Measurements from ENCODE around the gene DOK4. TPM values are rescaled to one million over a fixed set of nuclear protein-coding genes. Genes with fewer than 3 reads are reported as not detected.

Gene DOK4
- total RNA-seq (2021; ENCODE audit: unreplicated experiment) = 14.4 TPM
- polyA plus RNA-seq (2012) = 14.7 and 17.3 TPM in 2 replicates
- Bru-seq, nascent RNA = percentile 40 among the genes with signal in this experiment
- percentile 66 among the genes with signal in this experiment for BruChase-seq, experiment 1, labeled RNA remaining after a 6-hour chase
- percentile 51 among the genes with signal in this experiment for BruChase-seq, experiment 2, labeled RNA remaining after a 2-hour chase
- long read RNA-seq, transcript DOK4-201 (9 exons, 2,772 nt) = major isoform, 19 of 54 reads
- long read RNA-seq, transcript DOK4-218 (8 exons, 1,848 nt) = minor isoform, 6 of 54 reads
- long read RNA-seq, partial matches to known transcripts = 9 of 54 reads
- long read RNA-seq, other reads (novel, unspliced or antisense) = 18 of 54 reads

GRCh38 chr16:57485916-57486857 lies at the start of gene DOK4:
Gene DOK4 (minus strand): TSS chr16:57486493. CDS start chr16:57479507, 6,986 bp downstream.
- Histone ChIP-seq H3K4me2 (ENCODE audit: low read length) (peak within 1 kb of the TSS; percentile 95), H2AFZ (ENCODE audit: low read depth, low read length, poor library complexity, severe bottlenecking) (peak within 1 kb of the TSS; percentile 74), H3K27ac (ENCODE audit: low read depth, low read length) (peak within 1 kb of the TSS; percentile 71; the same call in 1 of the 2 replicates), H3K9ac (ENCODE audit: low read length) (peak within 1 kb of the TSS; percentile 77), H4K20me1 (ENCODE audit: insufficient read depth) (no peaks in the 10 kb centered on the region), H3K4me3 (replicated peaks in 1 of 2; ENCODE audit: low read depth in 1 of 2, low read length in 2 of 2) (peak within 1 kb of the TSS; percentile 72 to 77), H3K36me3 (ENCODE audit: control insufficient read depth in 1 of 2, insufficient read depth in 2 of 2, low read length in 2 of 2) (no peaks in the 10 kb centered on the region), H3K4me1 (ENCODE audit: control insufficient read depth in 1 of 2, insufficient read depth in 2 of 2, low read length in 2 of 2) (peaks cover 0 to 21% of the 10 kb centered on the region in 2 experiments), H3K79me2 (ENCODE audit: insufficient read depth, low read length) (no peaks in the 10 kb centered on the region), H3K9me2 (ENCODE audit: insufficient read depth) (no peaks in the 10 kb centered on the region), H3K27me3 (ENCODE audit: insufficient read depth, low read length) (no peaks in the 10 kb centered on the region), H3K9me3 (ENCODE audit: control insufficient read depth in 1 of 2, insufficient read depth in 1 of 2, low read depth in 1 of 2, low read length in 2 of 2) (no peaks in the 10 kb centered on the region)
- ChIA-PET RAD21 (ENCODE audit: low non-redundant PET in 1 of 2, low total read pairs in 2 of 2, uncharacterized antibody in 2 of 2, unreplicated experiment in 2 of 2) (interaction anchor here in 1 of 2 experiments (0.7 kb wide), 1 partner anchor 548 kb away, joined by 6 read pairs; no protein-coding TSS in a partner anchor), CTCF (interaction anchor here (1.8 kb wide), 1 partner anchor 24 kb away, joined by 6 read pairs; the partner anchor contains the start of gene POLR2C), POLR2A (no interaction called here)
- intact Hi-C loops (cut with micrococcal nuclease) = loop anchor here (5.0 kb wide), 1 partner anchor 51 kb away; the partner anchor contains the start of gene CCDC102A
- no TSS peak for BruUV-seq (replicated peaks)
- DNase-seq (ENCODE audit: low read depth, low spot score) (no peak), ATAC-seq (peak; percentile 97)
- peak; percentile 61 for TF ChIP-seq POLR2AphosphoS5 (IDR thresholded peaks at IDR 0.05; ENCODE audit: low read depth, low read length)
- TF ChIP-seq, protein P1, sequence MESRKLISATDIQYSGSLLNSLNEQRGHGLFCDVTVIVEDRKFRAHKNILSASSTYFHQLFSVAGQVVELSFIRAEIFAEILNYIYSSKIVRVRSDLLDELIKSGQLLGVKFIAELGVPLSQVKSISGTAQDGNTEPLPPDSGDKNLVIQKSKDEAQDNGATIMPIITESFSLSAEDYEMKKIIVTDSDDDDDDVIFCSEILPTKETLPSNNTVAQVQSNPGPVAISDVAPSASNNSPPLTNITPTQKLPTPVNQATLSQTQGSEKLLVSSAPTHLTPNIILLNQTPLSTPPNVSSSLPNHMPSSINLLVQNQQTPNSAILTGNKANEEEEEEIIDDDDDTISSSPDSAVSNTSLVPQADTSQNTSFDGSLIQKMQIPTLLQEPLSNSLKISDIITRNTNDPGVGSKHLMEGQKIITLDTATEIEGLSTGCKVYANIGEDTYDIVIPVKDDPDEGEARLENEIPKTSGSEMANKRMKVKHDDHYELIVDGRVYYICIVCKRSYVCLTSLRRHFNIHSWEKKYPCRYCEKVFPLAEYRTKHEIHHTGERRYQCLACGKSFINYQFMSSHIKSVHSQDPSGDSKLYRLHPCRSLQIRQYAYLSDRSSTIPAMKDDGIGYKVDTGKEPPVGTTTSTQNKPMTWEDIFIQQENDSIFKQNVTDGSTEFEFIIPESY (IDR thresholded peaks at IDR 0.05; ENCODE audit: extremely low read depth, insufficient replicate concordance, low read length) = no peak
